ENCODE measurements around the gene SLC25A3. TPM values are rescaled to one million over a fixed set of nuclear protein-coding genes. Genes with fewer than 3 reads are reported as not detected.

The SLC25A3 gene
- 100 to 1,000 TPM; 322 to 423 (median 392) TPM for total RNA-seq

- TF ChIP-seq CTCF (IDR thresholded peaks at IDR 0.05; ENCODE audit: low read depth) = no peak
These were observed at the start of gene SLC25A3 for GRCh38 chr12:98593351-98594049. Gene SLC25A3, plus strand, starts transcription at chr12:98593686. Its CDS starts 293 bp downstream, at chr12:98593979.

GRCh38 chr12:98543701-98544100, 49.8 kb upstream of the SLC25A3 start:
- TF ChIP-seq CTCF (IDR thresholded peaks at IDR 0.05; ENCODE audit: low read depth) = no peak

- no peak for TF ChIP-seq CTCF (IDR thresholded peaks at IDR 0.05; ENCODE audit: low read depth)
These were observed 48.7 kb upstream of the SLC25A3 start for GRCh38 chr12:98544751-98545150.

GRCh38 chr12:98549371-98550110, 43.9 kb upstream of the SLC25A3 start:
- TF ChIP-seq CTCF (IDR thresholded peaks at IDR 0.05; ENCODE audit: low read depth) = no peak

GRCh38 chr12:98551787-98552186, 41.7 kb upstream of the SLC25A3 start:
- TF ChIP-seq CTCF (IDR thresholded peaks at IDR 0.05; ENCODE audit: low read depth) = no peak

- TF ChIP-seq CTCF (IDR thresholded peaks at IDR 0.05; ENCODE audit: low read depth) = no peak
These were observed 33.8 kb upstream of the SLC25A3 start for GRCh38 chr12:98559666-98560065.

GRCh38 chr12:98561846-98562245, 31.6 kb upstream of the SLC25A3 start:
- TF ChIP-seq CTCF (IDR thresholded peaks at IDR 0.05; ENCODE audit: low read depth) = no peak

All from subcutaneous adipose tissue (tissue), 4 donors.